OCI-LY7 (cell line): Measurements from ENCODE around the gene CGB8.

Experiments used
- EZH2phosphoT487 ChIP-seq: fragments of 200-600 bp; sonication (generic); IDR thresholded peaks from 2 replicates; pipeline ENCODE4 v1.6.1; 2018; ENCODE audit warnings: low read depth, borderline replicate concordance, mild to moderate bottlenecking, mixed run types, antibody characterized with exemption, low read length, moderate library complexity, mixed read lengths
- TF ChIP-seq, protein P1 (sequence below): fragments of 200-600 bp; sonication (generic); conservative IDR thresholded peaks from 2 replicates; pipeline ENCODE4 v1.5.1; 2014; ENCODE audit warnings: mild to moderate bottlenecking, antibody characterized with exemption, low read length, moderate library complexity, mixed read lengths

DNA sequence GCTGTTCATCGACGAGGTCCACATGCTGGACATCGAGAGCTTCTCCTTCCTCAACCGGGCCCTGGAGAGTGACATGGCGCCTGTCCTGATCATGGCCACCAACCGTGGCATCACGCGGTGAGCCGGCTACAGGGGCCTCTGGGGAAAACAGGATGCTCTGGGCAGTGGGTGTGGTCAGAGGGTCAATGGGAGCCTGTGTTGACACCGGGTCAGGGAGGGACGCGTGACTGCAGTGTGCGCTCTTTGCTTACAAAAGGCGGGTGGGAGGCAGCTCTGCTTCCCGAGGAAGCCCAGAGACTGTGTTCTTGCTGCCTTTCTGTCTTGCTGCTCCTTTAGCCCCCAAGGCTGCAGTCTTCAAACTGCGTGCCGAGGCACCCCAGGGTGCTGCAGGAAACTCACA, 37.7 kb downstream of the CGB8 start:
- TF ChIP-seq, protein P1, sequence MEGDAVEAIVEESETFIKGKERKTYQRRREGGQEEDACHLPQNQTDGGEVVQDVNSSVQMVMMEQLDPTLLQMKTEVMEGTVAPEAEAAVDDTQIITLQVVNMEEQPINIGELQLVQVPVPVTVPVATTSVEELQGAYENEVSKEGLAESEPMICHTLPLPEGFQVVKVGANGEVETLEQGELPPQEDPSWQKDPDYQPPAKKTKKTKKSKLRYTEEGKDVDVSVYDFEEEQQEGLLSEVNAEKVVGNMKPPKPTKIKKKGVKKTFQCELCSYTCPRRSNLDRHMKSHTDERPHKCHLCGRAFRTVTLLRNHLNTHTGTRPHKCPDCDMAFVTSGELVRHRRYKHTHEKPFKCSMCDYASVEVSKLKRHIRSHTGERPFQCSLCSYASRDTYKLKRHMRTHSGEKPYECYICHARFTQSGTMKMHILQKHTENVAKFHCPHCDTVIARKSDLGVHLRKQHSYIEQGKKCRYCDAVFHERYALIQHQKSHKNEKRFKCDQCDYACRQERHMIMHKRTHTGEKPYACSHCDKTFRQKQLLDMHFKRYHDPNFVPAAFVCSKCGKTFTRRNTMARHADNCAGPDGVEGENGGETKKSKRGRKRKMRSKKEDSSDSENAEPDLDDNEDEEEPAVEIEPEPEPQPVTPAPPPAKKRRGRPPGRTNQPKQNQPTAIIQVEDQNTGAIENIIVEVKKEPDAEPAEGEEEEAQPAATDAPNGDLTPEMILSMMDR, result no peak
- no peak for TF ChIP-seq EZH2phosphoT487
